ENCODE data around the gene PLTP. TPM values are rescaled to one million over a fixed set of nuclear protein-coding genes. Genes with fewer than 3 reads are reported as not detected.

PLTP gene
- total and polyA plus RNA-seq, 2 of the 13 experiments (the other 11 are each of a cell fraction or from before 2014, with no cell fraction given) = 16.9 to 28.6 TPM

GRCh38 chr20:45946149-45946970 is 34.4 kb upstream of the PLTP start (continued):
- TF ChIP-seq SIN3A (IDR thresholded peaks at IDR 0.05; ENCODE audit: borderline replicate concordance, low read depth, low read length) (peak; percentile 68; the same call in 1 of the 2 replicates), REPIN1 (CRISPR knock-in tag; IDR thresholded peaks at IDR 0.05; ENCODE audit: borderline replicate concordance, low read depth) (peak; percentile 98), ZNF580 (CRISPR knock-in tag; IDR thresholded peaks at IDR 0.05; ENCODE audit: borderline replicate concordance, low read depth) (peak; percentile 99), ZNF713 (CRISPR knock-in tag; IDR thresholded peaks at IDR 0.05) (no peak), ZKSCAN5 (CRISPR knock-in tag; IDR thresholded peaks at IDR 0.05) (no peak), NR2F2 (IDR thresholded peaks at IDR 0.05; ENCODE audit: borderline replicate concordance, low read depth) (peak; percentile 45; the same call in 1 of the 2 replicates), ZNF441 (CRISPR knock-in tag; IDR thresholded peaks at IDR 0.05; ENCODE audit: borderline replicate concordance) (0 out of 2 replicates have a peak, but pooled peaks have one; percentile 70), POGZ (CRISPR knock-in tag; IDR thresholded peaks at IDR 0.05) (peak; percentile 84), TOE1 (CRISPR knock-in tag; IDR thresholded peaks at IDR 0.05) (peak; percentile 79; the same call in 1 of the 2 replicates), SYNCRIP (IDR thresholded peaks at IDR 0.05; ENCODE audit: insufficient read depth, low read depth, low read length) (no peak), ZC3H4 (CRISPR knock-in tag; IDR thresholded peaks at IDR 0.05; ENCODE audit: borderline replicate concordance) (no peak; the same call in 1 of the 2 replicates), IKZF4 (CRISPR knock-in tag; IDR thresholded peaks at IDR 0.05; ENCODE audit: borderline replicate concordance, low read depth, not compliant biosample characterization) (peak; percentile 90), ZNF740 (CRISPR knock-in tag; IDR thresholded peaks at IDR 0.05) (peak; percentile 51; the same call in 1 of the 2 replicates), ZKSCAN1 (IDR thresholded peaks at IDR 0.05; ENCODE audit: low read length) (no peak), ZNF333 (CRISPR knock-in tag; IDR thresholded peaks at IDR 0.05; ENCODE audit: borderline replicate concordance) (peak; percentile 89), NFAT5 (CRISPR knock-in tag; IDR thresholded peaks at IDR 0.05) (0 out of 2 replicates have a peak, but pooled peaks have one; percentile 72), KDM4B (CRISPR knock-in tag; IDR thresholded peaks at IDR 0.05) (peak; percentile 98), ZNF746 (CRISPR knock-in tag; IDR thresholded peaks at IDR 0.05) (peak; percentile 76; the same call in 1 of the 2 replicates)

All from HepG2 (cell line).